ENCODE measurements around the gene CYBA. TPM values are rescaled to one million over a fixed set of nuclear protein-coding genes. Genes with fewer than 3 reads are reported as not detected.
A peak's percentile ranks its signal among the peaks of the same experiment; 100 is the strongest.

CYBA gene
- total RNA-seq, 1 donor from 2014 or later = 140 TPM

DNA sequence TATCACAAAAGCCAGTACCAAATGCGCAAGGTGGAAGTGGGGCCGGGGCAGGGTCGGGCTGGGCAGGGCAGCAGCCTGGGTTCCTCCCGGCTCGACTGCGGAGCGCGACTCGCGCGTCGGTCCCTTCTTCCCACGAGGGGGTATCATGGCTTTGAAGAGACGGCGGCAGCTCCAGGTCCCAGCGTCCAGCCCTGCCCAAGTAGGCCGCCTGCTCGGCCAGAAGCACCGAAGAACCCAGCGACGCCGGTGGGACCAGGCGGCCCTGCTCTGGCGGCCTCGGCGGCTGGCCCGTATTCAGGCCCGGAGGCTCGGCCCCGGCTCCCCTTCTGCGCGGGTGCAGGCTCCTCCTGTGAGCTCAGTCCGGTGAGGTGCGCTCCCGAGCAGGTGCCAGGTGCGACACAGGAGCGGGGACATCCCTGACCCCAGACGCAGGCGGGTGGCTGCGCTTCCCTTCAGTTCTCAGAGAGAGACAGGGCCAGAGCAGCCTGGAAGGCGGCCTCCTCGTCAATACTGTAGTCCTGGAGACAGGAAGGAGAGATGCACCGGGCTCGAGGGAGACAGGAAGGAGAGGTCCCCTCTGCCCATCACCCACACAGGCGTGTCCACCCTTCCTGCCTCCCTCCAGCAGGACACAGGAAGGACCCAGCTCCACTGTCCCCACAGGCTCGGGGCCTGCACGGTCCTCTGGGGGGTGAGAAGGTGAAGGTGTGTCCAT lies 46.4 kb upstream of the CYBA start:
- Mint-ChIP-seq H3K4me3 (ENCODE audit: unreplicated experiment) (peak overlapping the region; percentile 74), H3K9me3 (ENCODE audit: unreplicated experiment) (no peaks in the 10 kb centered on the region), H3K27me3 (ENCODE audit: unreplicated experiment) (peaks cover 9% of the 10 kb centered on the region), H3K4me1 (ENCODE audit: unreplicated experiment) (peaks cover 24% of the 10 kb centered on the region), H3K36me3 (ENCODE audit: low read depth, unreplicated experiment) (peaks cover 11% of the 10 kb centered on the region), H3K27ac (ENCODE audit: unreplicated experiment) (peak overlapping the region; percentile 84)
- TF ChIP-seq, protein P1, sequence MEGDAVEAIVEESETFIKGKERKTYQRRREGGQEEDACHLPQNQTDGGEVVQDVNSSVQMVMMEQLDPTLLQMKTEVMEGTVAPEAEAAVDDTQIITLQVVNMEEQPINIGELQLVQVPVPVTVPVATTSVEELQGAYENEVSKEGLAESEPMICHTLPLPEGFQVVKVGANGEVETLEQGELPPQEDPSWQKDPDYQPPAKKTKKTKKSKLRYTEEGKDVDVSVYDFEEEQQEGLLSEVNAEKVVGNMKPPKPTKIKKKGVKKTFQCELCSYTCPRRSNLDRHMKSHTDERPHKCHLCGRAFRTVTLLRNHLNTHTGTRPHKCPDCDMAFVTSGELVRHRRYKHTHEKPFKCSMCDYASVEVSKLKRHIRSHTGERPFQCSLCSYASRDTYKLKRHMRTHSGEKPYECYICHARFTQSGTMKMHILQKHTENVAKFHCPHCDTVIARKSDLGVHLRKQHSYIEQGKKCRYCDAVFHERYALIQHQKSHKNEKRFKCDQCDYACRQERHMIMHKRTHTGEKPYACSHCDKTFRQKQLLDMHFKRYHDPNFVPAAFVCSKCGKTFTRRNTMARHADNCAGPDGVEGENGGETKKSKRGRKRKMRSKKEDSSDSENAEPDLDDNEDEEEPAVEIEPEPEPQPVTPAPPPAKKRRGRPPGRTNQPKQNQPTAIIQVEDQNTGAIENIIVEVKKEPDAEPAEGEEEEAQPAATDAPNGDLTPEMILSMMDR (IDR thresholded peaks at IDR 0.05; ENCODE audit: unreplicated experiment) = no peak
- no peak for DNase-seq (ENCODE audit: low spot score)

DNA sequence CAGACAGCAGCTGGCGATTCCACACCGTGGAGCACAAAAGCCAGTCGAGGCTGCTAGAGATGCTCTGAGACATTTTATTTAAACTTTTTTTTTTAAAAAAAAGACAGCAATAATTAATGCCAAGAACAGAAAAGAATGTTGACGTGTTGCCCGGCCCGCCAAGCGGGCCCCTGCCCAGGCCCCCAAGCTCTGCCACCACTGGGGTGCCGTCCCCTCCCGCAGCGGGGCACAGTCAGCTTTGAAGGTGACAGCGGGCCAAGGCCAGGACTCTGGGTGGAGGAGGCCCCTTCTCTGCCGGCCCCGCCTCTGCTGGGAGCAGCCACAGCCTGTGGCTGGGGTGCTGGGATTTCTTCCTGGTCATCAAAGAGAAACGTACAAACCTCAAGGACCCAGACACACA lies 45.6 kb upstream of the CYBA start:
- peaks cover 16% of the 10 kb centered on the region for H3K4me1 Mint-ChIP-seq (ENCODE audit: unreplicated experiment)
- H3K27ac Mint-ChIP-seq (ENCODE audit: unreplicated experiment) = no peak overlapping the region
- peaks cover 6% of the 10 kb centered on the region for H3K27me3 Mint-ChIP-seq (ENCODE audit: unreplicated experiment)
- H3K9me3 Mint-ChIP-seq (ENCODE audit: unreplicated experiment) = no peaks in the 10 kb centered on the region
- no peak for DNase-seq (ENCODE audit: low spot score)
- H3K4me3 Mint-ChIP-seq (ENCODE audit: unreplicated experiment) = no peak overlapping the region
- TF ChIP-seq, protein P1 (IDR thresholded peaks at IDR 0.05; ENCODE audit: unreplicated experiment) = no peak
- peaks cover 11% of the 10 kb centered on the region for H3K36me3 Mint-ChIP-seq (ENCODE audit: low read depth, unreplicated experiment)

DNA sequence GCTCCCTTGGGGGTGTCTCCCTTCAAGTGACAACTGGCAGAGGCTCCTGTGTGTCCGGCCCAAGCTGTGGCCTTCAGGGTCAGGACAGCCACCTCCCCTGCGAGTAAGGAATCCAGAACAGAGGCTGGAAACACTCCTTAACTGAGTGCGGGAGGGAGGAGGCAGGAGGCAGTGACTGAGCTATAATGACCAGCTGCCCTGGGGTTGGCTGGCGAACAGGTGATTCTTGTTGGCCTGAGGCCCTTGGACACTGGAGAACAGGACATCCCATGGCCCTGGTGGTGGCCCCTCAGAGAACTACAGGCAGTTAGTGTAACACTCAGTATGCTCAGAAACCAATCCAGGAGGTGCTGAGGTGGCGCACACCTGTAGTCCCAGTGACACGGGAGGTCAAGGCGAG lies 44.9 kb upstream of the CYBA start:
- no peak overlapping the region for H3K4me3 Mint-ChIP-seq (ENCODE audit: unreplicated experiment)
- H3K27ac Mint-ChIP-seq (ENCODE audit: unreplicated experiment) = no peak overlapping the region
- H3K9me3 Mint-ChIP-seq (ENCODE audit: unreplicated experiment) = no peaks in the 10 kb centered on the region

DNA sequence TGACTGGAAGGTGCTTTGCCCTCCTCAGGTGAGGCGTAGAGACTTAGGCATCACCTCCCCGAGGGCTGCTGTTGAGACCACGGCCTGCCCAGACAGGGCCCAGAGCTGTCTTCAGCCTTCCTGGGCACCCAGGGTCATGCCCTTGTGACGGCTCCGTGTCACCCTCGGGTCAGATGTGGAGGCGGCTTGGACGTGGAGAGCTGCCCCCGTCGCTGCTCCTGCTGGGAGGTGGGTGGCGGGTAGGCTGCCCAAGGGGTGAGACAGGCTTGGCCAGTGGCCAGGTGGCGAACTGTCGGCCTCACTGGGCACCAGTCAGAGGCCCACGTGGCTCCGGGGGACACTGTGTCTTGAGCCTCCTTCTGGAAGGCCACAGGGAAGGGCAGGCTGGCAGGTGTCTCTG lies 44.4 kb upstream of the CYBA start:
- Mint-ChIP-seq H3K27me3 (ENCODE audit: unreplicated experiment) (peaks cover 10% of the 10 kb centered on the region), H3K27ac (ENCODE audit: unreplicated experiment) (no peak overlapping the region), H3K4me3 (ENCODE audit: unreplicated experiment) (no peak overlapping the region), H3K9me3 (ENCODE audit: unreplicated experiment) (no peaks in the 10 kb centered on the region), H3K36me3 (ENCODE audit: low read depth, unreplicated experiment) (peaks cover 11% of the 10 kb centered on the region), H3K4me1 (ENCODE audit: unreplicated experiment) (peaks cover 12% of the 10 kb centered on the region)
- DNase-seq (ENCODE audit: low spot score) = no peak
- TF ChIP-seq, protein P1 (IDR thresholded peaks at IDR 0.05; ENCODE audit: unreplicated experiment) = no peak

More for the DNA sequence above, 44.9 kb upstream of the CYBA start:
- H3K4me1 Mint-ChIP-seq (ENCODE audit: unreplicated experiment) = peaks cover 13% of the 10 kb centered on the region
- no peak for DNase-seq (ENCODE audit: low spot score)
- peaks cover 6% of the 10 kb centered on the region for H3K27me3 Mint-ChIP-seq (ENCODE audit: unreplicated experiment)
- peaks cover 11% of the 10 kb centered on the region for H3K36me3 Mint-ChIP-seq (ENCODE audit: low read depth, unreplicated experiment)
- TF ChIP-seq, protein P1 (IDR thresholded peaks at IDR 0.05; ENCODE audit: unreplicated experiment) = no peak

Measured in endothelial cell (in vitro differentiated cells).